HG03039 (cell line): ENCODE results near the gene QKI.

Experiments used
- ATAC-seq: cut with Tn5 transposase; IDR thresholded peaks from one replicate; pipeline ENCODE4 v1.9.1; 2021; ENCODE audit warnings: mild to moderate bottlenecking, moderate library complexity; ENCODE audit not compliant: unreplicated experiment

QKI gene

GRCh38 chr6:163527291-163527690 lies 112.8 kb downstream of the QKI start:
- ATAC-seq = no peak

- no peak for ATAC-seq
These were observed 115.1 kb downstream of the QKI start for GRCh38 chr6:163529605-163530004.

- ATAC-seq = no peak
These were observed 115.9 kb downstream of the QKI start for GRCh38 chr6:163530406-163530805.

GRCh38 chr6:163531122-163531521 lies 116.6 kb downstream of the QKI start:
- ATAC-seq = no peak

- no peak for ATAC-seq
These were observed 118.1 kb downstream of the QKI start for GRCh38 chr6:163532526-163533078.

GRCh38 chr6:163533443-163533842 lies 118.9 kb downstream of the QKI start:
- no peak for ATAC-seq

- no peak for ATAC-seq
These were observed 122.3 kb downstream of the QKI start for GRCh38 chr6:163536770-163537169.

- ATAC-seq = no peak
These were observed 123.8 kb downstream of the QKI start for GRCh38 chr6:163538331-163538730.

GRCh38 chr6:163539101-163539762 lies 124.7 kb downstream of the QKI start:
- ATAC-seq = no peak

GRCh38 chr6:163543321-163543720 lies 128.8 kb downstream of the QKI start:
- ATAC-seq = no peak

- no peak for ATAC-seq
These were observed 130.9 kb downstream of the QKI start for GRCh38 chr6:163545370-163545769.

GRCh38 chr6:163547287-163547686 lies 132.8 kb downstream of the QKI start:
- no peak for ATAC-seq

GRCh38 chr6:163548624-163549023 lies 134.1 kb downstream of the QKI start:
- ATAC-seq = no peak

GRCh38 chr6:163554032-163554431 lies 139.5 kb downstream of the QKI start:
- no peak for ATAC-seq

GRCh38 chr6:163554663-163555062 lies 140.1 kb downstream of the QKI start:
- no peak for ATAC-seq

- ATAC-seq = no peak
These were observed 145.1 kb downstream of the QKI start for GRCh38 chr6:163559661-163560060.

GRCh38 chr6:163563318-163563717 lies 148.8 kb downstream of the QKI start:
- ATAC-seq = no peak

GRCh38 chr6:163564534-163564933 lies 150.0 kb downstream of the QKI start:
- no peak for ATAC-seq

GRCh38 chr6:163565140-163565539 lies 150.6 kb downstream of the QKI start:
- ATAC-seq = no peak

- no peak for ATAC-seq
These were observed 151.5 kb downstream of the QKI start for GRCh38 chr6:163566056-163566455.

GRCh38 chr6:163568275-163568674 lies 153.8 kb downstream of the QKI start:
- no peak for ATAC-seq

- ATAC-seq = no peak
These were observed 156.2 kb downstream of the QKI start for GRCh38 chr6:163570579-163571231.
